Islet of Langerhans (tissue), 1 donor: ENCODE data around the gene MAPT.
"Not testable (repeated sequence)": the region's sequence is repeated elsewhere in the genome, so short reads cannot be mapped to it uniquely, and the experiment has no call there.

Experiments used
- FAIRE-seq: peaks from one replicate; lab custom pipeline; 2011; peaks lifted over from hg19 to GRCh38; lab: Jason Lieb, UNC

Gene MAPT

GRCh38 chr17:45994987-45995386 is 100.6 kb downstream of the MAPT start:
- no peak for FAIRE-seq

- no peak for FAIRE-seq
These were observed 101.4 kb downstream of the MAPT start for GRCh38 chr17:45995627-45996270.

- FAIRE-seq = no peak
These were observed 102.1 kb downstream of the MAPT start for GRCh38 chr17:45996282-45996937.

- no peak for FAIRE-seq
These were observed 102.8 kb downstream of the MAPT start for GRCh38 chr17:45997166-45997565.

DNA sequence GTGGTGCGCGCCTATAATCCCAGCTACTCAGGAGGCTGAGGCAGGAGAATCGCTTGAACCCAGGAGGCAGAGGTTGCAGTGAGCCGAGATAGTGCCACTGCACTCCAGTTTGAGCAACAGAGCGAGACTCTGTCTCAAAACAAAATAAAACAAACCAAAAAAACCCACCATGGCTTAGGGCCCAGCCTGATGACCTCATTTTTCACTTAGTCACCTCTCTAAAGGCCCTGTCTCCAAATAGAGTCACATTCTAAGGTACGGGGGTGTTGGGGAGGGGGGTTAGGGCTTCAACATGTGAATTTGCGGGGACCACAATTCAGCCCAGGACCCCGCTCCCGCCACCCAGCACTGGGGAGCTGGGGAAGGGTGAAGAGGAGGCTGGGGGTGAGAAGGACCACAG is 103.3 kb downstream of the MAPT start:
- no peak for FAIRE-seq

GRCh38 chr17:45998987-45999899 is 104.9 kb downstream of the MAPT start, which contains the start of gene STH:
STH (plus strand) TSS chr17:45999250; CDS start chr17:45999280, 30 bp downstream.
- FAIRE-seq = no peak

DNA sequence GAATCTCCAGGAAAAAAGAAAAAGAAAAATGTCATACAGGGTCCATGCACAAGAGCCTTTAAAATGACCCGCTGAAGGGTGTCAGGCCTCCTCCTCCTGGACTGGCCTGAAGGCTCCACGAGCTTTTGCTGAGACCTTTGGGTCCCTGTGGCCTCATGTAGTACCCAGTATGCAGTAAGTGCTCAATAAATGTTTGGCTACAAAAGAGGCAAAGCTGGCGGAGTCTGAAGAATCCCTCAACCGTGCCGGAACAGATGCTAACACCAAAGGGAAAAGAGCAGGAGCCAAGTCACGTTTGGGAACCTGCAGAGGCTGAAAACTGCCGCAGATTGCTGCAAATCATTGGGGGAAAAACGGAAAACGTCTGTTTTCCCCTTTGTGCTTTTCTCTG is 105.5 kb downstream of the MAPT start:
- no peak for FAIRE-seq

GRCh38 chr17:46000292-46000691 is 105.9 kb downstream of the MAPT start:
- no peak for FAIRE-seq

DNA sequence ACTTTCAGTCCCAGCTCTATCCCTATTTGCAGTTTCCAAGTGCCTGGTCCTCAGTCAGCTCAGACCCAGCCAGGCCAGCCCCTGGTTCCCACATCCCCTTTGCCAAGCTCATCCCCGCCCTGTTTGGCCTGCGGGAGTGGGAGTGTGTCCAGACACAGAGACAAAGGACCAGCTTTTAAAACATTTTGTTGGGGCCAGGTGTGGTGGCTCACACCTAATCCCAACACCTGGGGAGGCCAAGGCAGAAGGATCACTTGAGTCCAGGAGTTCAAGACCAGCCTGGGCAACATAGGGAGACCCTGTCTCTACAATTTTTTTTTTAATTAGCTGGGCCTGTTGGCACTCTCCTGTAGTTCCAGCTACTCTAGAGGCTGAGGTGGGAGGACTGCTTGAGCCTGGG is 106.4 kb downstream of the MAPT start:
- no peak for FAIRE-seq

- no peak for FAIRE-seq
These were observed 107.3 kb downstream of the MAPT start for GRCh38 chr17:46001390-46002310.

- peak; percentile 86 for FAIRE-seq
These were observed 108.1 kb downstream of the MAPT start for GRCh38 chr17:46002311-46002972.

GRCh38 chr17:46002973-46003316 is 108.6 kb downstream of the MAPT start:
- no peak for FAIRE-seq

DNA sequence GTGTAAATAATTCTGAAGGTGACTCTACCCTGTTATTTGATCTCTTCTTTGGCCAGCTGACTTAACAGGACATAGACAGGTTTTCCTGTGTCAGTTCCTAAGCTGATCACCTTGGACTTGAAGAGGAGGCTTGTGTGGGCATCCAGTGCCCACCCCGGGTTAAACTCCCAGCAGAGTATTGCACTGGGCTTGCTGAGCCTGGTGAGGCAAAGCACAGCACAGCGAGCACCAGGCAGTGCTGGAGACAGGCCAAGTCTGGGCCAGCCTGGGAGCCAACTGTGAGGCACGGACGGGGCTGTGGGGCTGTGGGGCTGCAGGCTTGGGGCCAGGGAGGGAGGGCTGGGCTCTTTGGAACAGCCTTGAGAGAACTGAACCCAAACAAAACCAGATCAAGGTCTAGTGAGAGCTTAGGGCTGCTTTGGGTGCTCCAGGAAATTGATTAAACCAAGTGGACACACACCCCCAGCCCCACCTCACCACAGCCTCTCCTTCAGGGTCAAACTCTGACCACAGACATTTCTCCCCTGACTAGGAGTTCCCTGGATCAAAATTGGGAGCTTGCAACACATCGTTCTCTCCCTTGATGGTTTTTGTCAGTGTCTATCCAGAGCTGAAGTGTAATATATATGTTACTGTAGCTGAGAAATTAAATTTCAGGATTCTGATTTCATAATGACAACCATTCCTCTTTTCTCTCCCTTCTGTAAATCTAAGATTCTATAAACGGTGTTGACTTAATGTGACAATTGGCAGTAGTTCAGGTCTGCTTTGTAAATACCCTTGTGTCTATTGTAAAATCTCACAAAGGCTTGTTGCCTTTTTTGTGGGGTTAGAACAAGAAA is 109.8 kb downstream of the MAPT start:
- no peak for FAIRE-seq

- FAIRE-seq = not testable (repeated sequence)
These were observed 111.7 kb downstream of the MAPT start for GRCh38 chr17:46006082-46006481.

DNA sequence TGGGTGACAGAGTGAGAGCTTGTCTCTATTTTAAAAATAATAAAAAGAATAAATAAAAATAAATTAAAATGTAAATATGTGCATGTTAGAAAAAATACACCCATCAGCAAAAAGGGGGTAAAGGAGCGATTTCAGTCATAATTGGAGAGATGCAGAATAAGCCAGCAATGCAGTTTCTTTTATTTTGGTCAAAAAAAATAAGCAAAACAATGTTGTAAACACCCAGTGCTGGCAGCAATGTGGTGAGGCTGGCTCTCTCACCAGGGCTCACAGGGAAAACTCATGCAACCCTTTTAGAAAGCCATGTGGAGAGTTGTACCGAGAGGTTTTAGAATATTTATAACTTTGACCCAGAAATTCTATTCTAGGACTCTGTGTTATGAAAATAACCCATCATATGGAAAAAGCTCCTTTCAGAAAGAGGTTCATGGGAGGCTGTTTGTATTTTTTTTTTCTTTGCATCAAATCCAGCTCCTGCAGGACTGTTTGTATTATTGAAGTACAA is 113.2 kb downstream of the MAPT start:
- FAIRE-seq = no peak

GRCh38 chr17:46008591-46008990 is 114.2 kb downstream of the MAPT start:
- FAIRE-seq = no peak

DNA sequence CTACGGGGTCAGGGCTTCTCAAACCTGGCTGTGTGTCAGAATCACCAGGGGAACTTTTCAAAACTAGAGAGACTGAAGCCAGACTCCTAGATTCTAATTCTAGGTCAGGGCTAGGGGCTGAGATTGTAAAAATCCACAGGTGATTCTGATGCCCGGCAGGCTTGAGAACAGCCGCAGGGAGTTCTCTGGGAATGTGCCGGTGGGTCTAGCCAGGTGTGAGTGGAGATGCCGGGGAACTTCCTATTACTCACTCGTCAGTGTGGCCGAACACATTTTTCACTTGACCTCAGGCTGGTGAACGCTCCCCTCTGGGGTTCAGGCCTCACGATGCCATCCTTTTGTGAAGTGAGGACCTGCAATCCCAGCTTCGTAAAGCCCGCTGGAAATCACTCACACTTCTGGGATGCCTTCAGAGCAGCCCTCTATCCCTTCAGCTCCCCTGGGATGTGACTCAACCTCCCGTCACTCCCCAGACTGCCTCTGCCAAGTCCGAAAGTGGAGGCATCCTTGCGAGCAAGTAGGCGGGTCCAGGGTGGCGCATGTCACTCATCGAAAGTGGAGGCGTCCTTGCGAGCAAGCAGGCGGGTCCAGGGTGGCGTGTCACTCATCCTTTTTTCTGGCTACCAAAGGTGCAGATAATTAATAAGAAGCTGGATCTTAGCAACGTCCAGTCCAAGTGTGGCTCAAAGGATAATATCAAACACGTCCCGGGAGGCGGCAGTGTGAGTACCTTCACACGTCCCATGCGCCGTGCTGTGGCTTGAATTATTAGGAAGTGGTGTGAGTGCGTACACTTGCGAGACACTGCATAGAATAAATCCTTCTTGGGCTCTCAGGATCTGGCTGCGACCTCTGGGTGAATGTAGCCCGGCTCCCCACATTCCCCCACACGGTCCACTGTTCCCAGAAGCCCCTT is 115.6 kb downstream of the MAPT start:
- FAIRE-seq = no peak

- FAIRE-seq = no peak
These were observed 116.3 kb downstream of the MAPT start for GRCh38 chr17:46010597-46011186.
